Hepatocyte (in vitro differentiated cells): Measurements from ENCODE around the gene NMBR. TPM values are rescaled to one million over a fixed set of nuclear protein-coding genes. Genes with fewer than 3 reads are reported as not detected.
"Not testable (repeated sequence)": the region's sequence is repeated elsewhere in the genome, so short reads cannot be mapped to it uniquely, and the experiment has no call there.

Experiments
- DNase-seq: peaks from one replicate; pipeline ENCODE4 v3.0.0-alpha.2; 2016; ENCODE audit warnings: low spot score
- H2AFZ ChIP-seq: fragments of 200-600 bp; sonication (generic); 2 replicates; pipeline ENCODE4 v1.6.0; 2016; ENCODE audit warnings: antibody characterized with exemption, mild to moderate bottlenecking
- H3K27ac ChIP-seq: fragments of 200-600 bp; sonication (generic); 2 replicates; pipeline ENCODE4 v1.5.1; 2016; ENCODE audit warnings: mild to moderate bottlenecking
- H3K27me3 ChIP-seq: fragments of 200-600 bp; sonication (generic); 2 replicates; pipeline ENCODE4 v1.6.1; 2016
- H3K36me3 ChIP-seq: fragments of 200-600 bp; sonication (generic); replicated peaks from 2 replicates; pipeline ENCODE4 v1.5.1; 2016; ENCODE audit warnings: low read depth; ENCODE audit not compliant: insufficient read depth
- H3K4me1 ChIP-seq: fragments of 200-600 bp; sonication (generic); 2 replicates; pipeline ENCODE4 v1.5.1; 2016; ENCODE audit warnings: mild to moderate bottlenecking, moderate library complexity; ENCODE audit not compliant: insufficient read depth
- H3K4me2 ChIP-seq: fragments of 200-600 bp; sonication (generic); 2 replicates; pipeline ENCODE4 v1.6.0; 2016
- H3K4me3 ChIP-seq: fragments of 200-600 bp; sonication (generic); 2 replicates; pipeline ENCODE4 v1.5.1; 2016; ENCODE audit warnings: mild to moderate bottlenecking
- H3K79me2 ChIP-seq: fragments of 200-600 bp; sonication (generic); 2 replicates; pipeline ENCODE4 v1.6.0; 2017; ENCODE audit warnings: mild to moderate bottlenecking
- H3K9me2 ChIP-seq: fragments of 200-600 bp; sonication (generic); replicated peaks from 2 replicates; pipeline ENCODE4 v1.6.0; 2017; ENCODE audit warnings: mild to moderate bottlenecking; ENCODE audit not compliant: insufficient read depth
- H3K9me3 ChIP-seq: fragments of 200-600 bp; sonication (generic); 2 replicates; pipeline ENCODE4 v1.5.1; 2016; ENCODE audit warnings: low read depth, mild to moderate bottlenecking
- H4K20me1 ChIP-seq: fragments of 200-600 bp; sonication (generic); 2 replicates; pipeline ENCODE4 v1.6.0; 2016; ENCODE audit warnings: mild to moderate bottlenecking; ENCODE audit not compliant: insufficient read depth, poor library complexity, severe bottlenecking
- EZH2 ChIP-seq: fragments of 200-600 bp; sonication (generic); IDR thresholded peaks from 2 replicates; pipeline ENCODE4 v1.6.1; 2016; ENCODE audit warnings: antibody characterized with exemption, mild to moderate bottlenecking, borderline replicate concordance
- EZH2phosphoT487 ChIP-seq: fragments of 200-600 bp; sonication (generic); IDR thresholded peaks from one replicate; pipeline ENCODE4 v1.6.1; 2018; ENCODE audit warnings: antibody characterized with exemption, mild to moderate bottlenecking, low read depth, moderate library complexity; ENCODE audit not compliant: unreplicated experiment, severe bottlenecking
- WGBS: methylation state at CpG from one replicate; pipeline ENCODE4 v1.1.6; 2016; ENCODE audit warnings: low lambda C conversion rate; ENCODE audit errors: missing lambda C conversion rate; 5-methylcytosine and 5-hydroxymethylcytosine counted together
- polyA plus RNA-seq: library from polyadenylated mRNA; unstranded; fragments of >200 nt; fragmentation: Nextera tagmentation; extraction: Ambion mirVana; gene quantifications from 2 replicates; pipeline ENCODE4 v1.2.1, GENCODE V29; 2016
- total RNA-seq: library from RNA; depleted of rRNA; stranded (reverse); fragments of >200 nt; gene quantifications from 2 replicates; pipeline ENCODE4 v1.2.3, GENCODE V29; 2014
- TF ChIP-seq, protein P1 (sequence below): fragments of 200-600 bp; sonication (generic); IDR thresholded peaks from 2 replicates; pipeline ENCODE4 v1.5.1; 2016; ENCODE audit warnings: antibody characterized with exemption, mild to moderate bottlenecking; ENCODE audit not compliant: poor library complexity

NMBR gene
- total and polyA plus RNA-seq, 2 experiments from 2014 or later, result 0.27 TPM; not detected in 1

DNA sequence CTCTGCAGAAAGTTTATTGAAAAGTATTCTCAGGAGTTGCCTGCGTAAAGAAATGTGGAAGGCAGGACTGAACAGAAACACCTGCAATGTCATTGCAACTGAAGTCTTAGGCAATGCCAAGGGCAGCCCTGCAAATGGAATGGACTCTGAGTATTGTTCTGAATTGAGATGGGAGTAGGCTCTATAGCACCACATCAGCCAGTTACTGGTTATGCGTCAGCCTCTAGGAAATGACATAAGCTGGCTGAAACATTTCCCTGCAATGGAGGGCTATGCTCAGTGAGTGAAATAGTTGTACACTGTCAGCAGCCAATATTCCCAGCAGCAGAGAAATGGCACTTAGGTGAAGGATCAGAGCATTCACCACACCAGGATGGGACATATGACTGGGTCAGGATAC is 28.0 kb downstream of the NMBR start:
- no peaks in the 10 kb centered on the region for H3K79me2 ChIP-seq
- H3K4me2 ChIP-seq, result no peak overlapping the region
- no peaks in the 10 kb centered on the region for H3K9me2 ChIP-seq
- no peak overlapping the region for H3K27ac ChIP-seq
- no peaks in the 10 kb centered on the region for H4K20me1 ChIP-seq
- WGBS, result 89% methylated on average over 2 of the region's 2 CpGs
- no peaks in the 10 kb centered on the region for H3K4me1 ChIP-seq
- no peak for TF ChIP-seq EZH2phosphoT487
- TF ChIP-seq, protein P1, sequence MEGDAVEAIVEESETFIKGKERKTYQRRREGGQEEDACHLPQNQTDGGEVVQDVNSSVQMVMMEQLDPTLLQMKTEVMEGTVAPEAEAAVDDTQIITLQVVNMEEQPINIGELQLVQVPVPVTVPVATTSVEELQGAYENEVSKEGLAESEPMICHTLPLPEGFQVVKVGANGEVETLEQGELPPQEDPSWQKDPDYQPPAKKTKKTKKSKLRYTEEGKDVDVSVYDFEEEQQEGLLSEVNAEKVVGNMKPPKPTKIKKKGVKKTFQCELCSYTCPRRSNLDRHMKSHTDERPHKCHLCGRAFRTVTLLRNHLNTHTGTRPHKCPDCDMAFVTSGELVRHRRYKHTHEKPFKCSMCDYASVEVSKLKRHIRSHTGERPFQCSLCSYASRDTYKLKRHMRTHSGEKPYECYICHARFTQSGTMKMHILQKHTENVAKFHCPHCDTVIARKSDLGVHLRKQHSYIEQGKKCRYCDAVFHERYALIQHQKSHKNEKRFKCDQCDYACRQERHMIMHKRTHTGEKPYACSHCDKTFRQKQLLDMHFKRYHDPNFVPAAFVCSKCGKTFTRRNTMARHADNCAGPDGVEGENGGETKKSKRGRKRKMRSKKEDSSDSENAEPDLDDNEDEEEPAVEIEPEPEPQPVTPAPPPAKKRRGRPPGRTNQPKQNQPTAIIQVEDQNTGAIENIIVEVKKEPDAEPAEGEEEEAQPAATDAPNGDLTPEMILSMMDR, result no peak
- no peak for TF ChIP-seq EZH2
- no peaks in the 10 kb centered on the region for H3K9me3 ChIP-seq
- H3K36me3 ChIP-seq, result no peaks in the 10 kb centered on the region
- H3K4me3 ChIP-seq, result no peak overlapping the region
- no peak for DNase-seq
- H2AFZ ChIP-seq, result no peak overlapping the region
- H3K27me3 ChIP-seq, result no peaks in the 10 kb centered on the region

DNA sequence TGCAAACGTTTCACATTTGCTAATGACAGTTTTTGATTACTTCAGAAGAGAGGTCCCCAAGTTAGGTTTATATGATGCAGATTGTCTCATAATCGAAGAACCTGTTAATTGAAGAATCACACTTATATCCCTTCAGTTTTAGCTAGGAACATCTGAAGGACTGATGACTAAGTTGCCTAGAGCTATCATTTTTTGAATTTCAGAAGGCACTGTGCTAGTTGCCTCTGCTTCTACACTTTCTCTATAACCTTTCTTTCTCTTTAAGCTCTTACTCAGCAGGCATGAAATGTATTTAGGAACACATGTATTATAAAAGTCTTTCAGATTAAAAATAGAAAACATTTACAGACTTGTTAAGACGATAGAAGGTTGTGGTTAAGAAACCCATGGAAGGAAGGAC is 28.6 kb downstream of the NMBR start:
- H3K27ac ChIP-seq, result no peak overlapping the region
- TF ChIP-seq EZH2 (no peak), EZH2phosphoT487 (no peak)
- TF ChIP-seq, protein P1, result no peak
- H2AFZ ChIP-seq, result no peak overlapping the region
- no peaks in the 10 kb centered on the region for H3K79me2 ChIP-seq
- no peaks in the 10 kb centered on the region for H3K36me3 ChIP-seq
- 76% methylated on average over 3 of the region's 3 CpGs for WGBS
- no peaks in the 10 kb centered on the region for H3K4me1 ChIP-seq
- no peaks in the 10 kb centered on the region for H3K27me3 ChIP-seq
- H4K20me1 ChIP-seq, result no peaks in the 10 kb centered on the region
- no peaks in the 10 kb centered on the region for H3K9me3 ChIP-seq
- DNase-seq, result no peak
- no peak overlapping the region for H3K4me3 ChIP-seq
- no peak overlapping the region for H3K4me2 ChIP-seq
- H3K9me2 ChIP-seq, result no peaks in the 10 kb centered on the region

DNA sequence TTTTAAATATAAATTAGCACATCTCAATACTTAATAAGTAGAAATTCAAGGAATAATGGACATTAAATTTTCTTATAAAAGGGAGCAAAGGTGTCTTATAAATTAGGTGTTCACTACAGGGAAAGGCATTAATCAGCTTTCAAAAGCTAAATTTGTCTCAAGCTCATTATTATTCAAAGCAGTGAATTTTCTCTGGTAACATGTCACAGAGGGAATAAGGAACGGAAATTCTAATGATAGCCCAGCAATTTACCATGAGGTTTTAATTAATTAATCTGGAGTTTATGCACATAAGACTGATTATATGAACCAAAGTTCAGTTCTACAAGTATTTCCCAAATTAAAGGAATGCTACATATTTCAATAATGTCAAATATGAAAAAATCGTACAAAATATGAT is 29.6 kb downstream of the NMBR start:
- DNase-seq, result no peak
- no peaks in the 10 kb centered on the region for H3K27me3 ChIP-seq
- H3K9me2 ChIP-seq, result no peaks in the 10 kb centered on the region
- H3K4me2 ChIP-seq, result no peak overlapping the region
- TF ChIP-seq, protein P1, result no peak
- TF ChIP-seq EZH2phosphoT487 (no peak), EZH2 (no peak)
- no peaks in the 10 kb centered on the region for H3K9me3 ChIP-seq
- no peaks in the 10 kb centered on the region for H3K36me3 ChIP-seq
- H3K4me3 ChIP-seq, result no peak overlapping the region
- no peaks in the 10 kb centered on the region for H3K4me1 ChIP-seq
- H3K27ac ChIP-seq, result no peak overlapping the region
- H2AFZ ChIP-seq, result no peak overlapping the region
- 96% methylated on average over 2 of the region's 2 CpGs for WGBS
- H4K20me1 ChIP-seq, result no peaks in the 10 kb centered on the region
- H3K79me2 ChIP-seq, result no peaks in the 10 kb centered on the region

DNA sequence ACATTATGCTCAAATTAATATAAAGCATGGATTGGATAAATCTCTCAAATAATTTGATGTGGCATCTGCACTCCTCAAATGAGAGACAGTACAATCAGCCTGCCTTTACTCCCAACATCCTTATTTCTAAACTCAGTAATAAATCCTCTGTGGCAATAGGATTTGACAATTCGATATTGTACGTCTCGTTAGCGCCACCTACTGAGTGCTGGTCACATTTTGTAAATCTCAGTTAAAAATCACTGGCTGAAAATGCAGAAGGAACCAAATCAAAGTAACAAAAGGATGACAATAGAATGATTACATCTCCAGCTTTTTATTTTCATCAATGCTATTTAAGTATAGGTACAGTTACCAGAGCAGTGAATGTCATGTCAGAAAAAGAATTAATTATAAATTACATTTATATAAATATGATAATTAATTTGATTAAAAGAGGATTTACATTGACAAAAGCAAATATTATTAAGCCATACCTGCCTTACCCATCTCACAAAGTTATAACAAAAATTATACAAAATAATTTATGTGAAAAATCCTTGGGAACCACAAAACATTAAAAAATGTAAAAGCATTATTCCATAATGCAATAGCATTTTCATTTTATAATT is 34.4 kb downstream of the NMBR start:
- H3K4me1 ChIP-seq, result no peaks in the 10 kb centered on the region
- H3K27me3 ChIP-seq, result no peaks in the 10 kb centered on the region
- 0% methylated on average over 4 of the region's 4 CpGs for WGBS
- no peaks in the 10 kb centered on the region for H3K9me3 ChIP-seq
- DNase-seq, result peak; percentile 87
- H3K27ac ChIP-seq, result no peak overlapping the region
- H3K4me3 ChIP-seq, result no peak overlapping the region
- no peak overlapping the region for H2AFZ ChIP-seq
- H3K4me2 ChIP-seq, result no peak overlapping the region
- H3K79me2 ChIP-seq, result no peaks in the 10 kb centered on the region
- H4K20me1 ChIP-seq, result no peaks in the 10 kb centered on the region
- H3K36me3 ChIP-seq, result no peaks in the 10 kb centered on the region
- TF ChIP-seq, protein P1, result peak; percentile 88
- TF ChIP-seq EZH2, result no peak
- no peaks in the 10 kb centered on the region for H3K9me2 ChIP-seq

DNA sequence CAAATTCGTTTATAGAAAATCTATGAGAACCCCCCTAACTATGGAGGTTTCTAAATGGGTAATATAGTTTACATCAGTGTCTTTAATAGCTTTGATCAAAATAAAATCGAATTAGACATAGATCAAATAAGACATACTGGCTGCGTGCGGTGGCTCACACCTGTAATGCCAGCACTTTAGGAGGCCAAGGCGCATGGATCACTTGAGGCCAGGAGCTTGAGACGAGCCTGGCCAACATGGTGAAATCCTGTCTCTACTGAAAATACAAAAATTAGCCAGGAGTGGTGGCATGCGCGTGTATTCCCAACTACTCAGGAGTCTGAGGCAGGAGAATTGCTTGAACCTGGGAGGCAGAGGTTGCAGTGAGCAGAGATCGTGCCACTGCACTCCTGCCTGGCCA is 36.1 kb downstream of the NMBR start:
- H3K27me3 ChIP-seq, H3K4me1 ChIP-seq, H4K20me1 ChIP-seq, H3K36me3 ChIP-seq, DNase-seq, H3K27ac ChIP-seq, H3K4me2 ChIP-seq, H3K9me2 ChIP-seq, H3K79me2 ChIP-seq, H3K9me3 ChIP-seq, H2AFZ ChIP-seq, H3K4me3 ChIP-seq: not testable (repeated sequence)
- WGBS, result 93% methylated on average over 9 of the region's 9 CpGs

DNA sequence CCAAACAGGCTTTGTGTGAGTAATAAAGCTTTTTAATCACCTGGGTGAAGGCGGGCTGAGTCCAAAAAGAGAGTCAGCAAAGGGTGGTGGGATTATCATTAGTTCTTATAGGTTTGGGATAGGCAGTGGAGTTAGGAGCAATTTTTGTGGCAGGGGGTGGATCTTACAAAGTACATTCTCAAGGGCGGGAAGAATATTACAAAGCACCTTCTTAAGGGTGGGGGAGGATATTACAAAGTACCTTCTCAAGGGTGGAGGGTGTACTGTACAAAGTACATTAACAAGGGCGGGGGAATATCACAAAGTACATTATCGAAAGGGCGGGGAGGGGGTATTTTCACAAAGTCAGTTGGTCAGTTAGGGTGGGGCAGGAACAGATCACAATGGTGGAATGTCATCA is 42.1 kb downstream of the NMBR start:
- not testable (repeated sequence) for DNase-seq, H3K4me3 ChIP-seq, H3K27ac ChIP-seq, H3K4me2 ChIP-seq, H2AFZ ChIP-seq, H3K9me2 ChIP-seq, H3K36me3 ChIP-seq, H3K79me2 ChIP-seq, H3K27me3 ChIP-seq, H3K9me3 ChIP-seq, H4K20me1 ChIP-seq, H3K4me1 ChIP-seq
- 90% methylated on average over 5 of the region's 5 CpGs for WGBS
